Eye (tissue), 1 donor: ENCODE results near the gene TRIM66.

Experiments used
- DNase-seq: peaks from one replicate; pipeline ENCODE4 v3.0.0-alpha.2; 2015

The TRIM66 gene

DNA sequence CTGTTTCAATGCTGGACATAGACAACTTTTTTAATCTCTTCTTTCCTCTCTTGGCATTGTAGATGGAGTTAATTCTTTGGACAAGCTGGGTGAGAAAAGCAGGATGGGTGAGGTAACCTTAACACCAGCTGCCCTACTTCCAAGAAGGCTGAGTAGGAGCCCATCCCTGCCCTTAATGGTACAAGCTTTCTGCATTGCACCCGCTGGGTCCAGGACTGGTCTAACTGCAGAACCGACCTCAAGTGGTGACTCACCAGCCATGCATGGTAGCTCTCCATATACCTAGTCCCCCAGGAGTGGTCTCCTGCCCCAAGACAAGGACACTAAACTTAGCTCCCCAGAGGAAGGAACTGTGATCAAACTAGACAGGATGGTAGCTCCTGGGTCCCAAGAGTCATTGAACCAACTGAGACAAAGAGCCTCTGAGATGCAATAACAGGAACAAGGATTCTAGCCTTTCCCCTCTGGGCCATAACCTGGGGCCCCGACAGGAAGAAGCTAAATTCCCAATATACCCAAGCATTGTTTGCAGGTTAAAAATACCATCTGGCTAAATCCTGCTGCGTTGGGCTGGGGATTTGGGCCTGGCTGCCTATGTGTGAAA lies 32.3 kb upstream of the TRIM66 start:
- no peak for DNase-seq

DNA sequence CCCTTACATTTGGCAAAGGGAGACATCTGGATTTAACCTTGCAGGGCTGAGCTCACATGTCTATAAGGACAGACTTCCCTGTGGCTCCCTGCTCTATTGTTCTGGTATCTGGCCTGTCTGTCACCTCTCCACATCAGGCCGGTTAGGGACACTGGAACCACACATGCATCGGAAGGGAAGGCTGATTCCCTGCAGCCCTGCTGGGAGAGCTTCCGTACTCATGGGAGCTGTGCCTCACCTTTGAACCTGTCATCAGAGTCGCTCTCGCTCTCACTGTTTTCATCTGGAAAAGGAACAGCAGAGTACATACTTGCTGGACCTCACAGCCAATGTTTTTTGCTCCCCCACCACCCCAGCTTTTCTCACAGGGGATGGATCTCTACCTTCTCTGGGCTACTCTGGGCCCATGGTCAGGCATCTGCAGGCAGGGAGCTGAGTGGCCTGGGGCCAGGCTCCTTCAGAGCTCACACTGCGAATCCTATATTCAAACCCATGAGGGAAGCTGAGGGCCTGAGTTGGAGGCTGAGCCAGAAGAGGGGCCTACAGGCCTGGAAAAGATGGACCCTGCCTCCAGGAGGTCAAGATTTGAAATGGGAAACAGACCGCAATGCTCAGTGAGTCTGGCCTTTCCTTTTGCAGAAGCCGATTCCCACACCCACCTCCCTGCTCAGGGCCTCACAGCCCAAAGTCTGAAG lies 31.4 kb upstream of the TRIM66 start:
- DNase-seq: no peak

DNA sequence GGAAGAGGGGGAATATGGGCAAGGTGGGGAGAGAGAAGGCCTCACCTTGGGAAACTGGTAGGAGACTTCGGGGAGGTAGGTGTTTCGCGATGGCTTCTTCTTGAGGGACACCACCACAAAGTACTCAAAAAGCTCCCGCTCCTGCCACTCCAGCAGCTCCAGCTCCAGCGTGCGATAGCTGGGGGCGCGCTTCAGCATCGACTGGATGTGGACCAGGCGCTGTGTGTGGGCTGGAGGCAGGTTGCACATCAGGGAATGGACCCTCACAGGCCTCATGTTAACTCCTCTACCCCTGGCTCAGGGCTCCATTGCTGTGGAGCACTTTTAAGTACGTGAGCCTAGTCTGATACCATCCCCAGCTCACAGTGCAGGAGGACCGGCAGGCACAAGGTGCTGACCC lies 30.0 kb upstream of the TRIM66 start:
- DNase-seq: no peak

GRCh38 chr11:8711895-8712442 lies 29.5 kb upstream of the TRIM66 start:
- DNase-seq: no peak

GRCh38 chr11:8709777-8710176 lies 27.3 kb upstream of the TRIM66 start:
- DNase-seq: no peak

DNA sequence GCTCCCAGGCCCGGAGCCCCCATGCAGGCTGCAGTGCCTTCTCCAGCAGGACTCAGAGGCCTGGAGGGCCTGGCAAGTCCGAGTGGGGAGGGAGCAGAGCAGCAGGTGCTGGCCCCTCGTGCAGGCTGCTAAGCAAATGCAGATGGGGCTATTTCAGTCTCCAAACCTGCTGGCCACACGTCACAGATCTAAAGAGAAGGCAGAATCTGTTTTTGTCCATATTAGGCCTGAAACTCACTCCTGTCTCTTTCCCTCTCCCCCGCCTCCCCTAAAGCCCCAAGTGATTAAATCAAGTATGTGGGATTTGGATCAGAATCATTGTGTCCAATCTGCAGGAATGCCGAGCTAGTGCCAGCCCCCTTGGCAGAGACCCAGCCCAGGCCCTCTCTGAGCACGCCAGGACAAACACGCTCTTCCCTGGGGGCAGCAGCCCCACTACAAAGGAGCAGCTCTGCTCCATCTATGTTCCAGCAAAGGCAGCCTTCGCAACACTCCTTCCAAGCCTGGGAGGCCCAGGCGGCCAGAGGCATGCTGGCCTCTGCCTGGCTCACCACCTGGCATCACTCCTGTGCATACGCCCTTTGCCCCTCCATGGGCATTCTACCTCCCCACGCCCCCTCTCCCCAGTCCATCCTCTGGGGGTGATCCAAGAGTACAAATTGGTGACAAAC lies 26.7 kb upstream of the TRIM66 start:
- DNase-seq: peak; percentile 86

DNA sequence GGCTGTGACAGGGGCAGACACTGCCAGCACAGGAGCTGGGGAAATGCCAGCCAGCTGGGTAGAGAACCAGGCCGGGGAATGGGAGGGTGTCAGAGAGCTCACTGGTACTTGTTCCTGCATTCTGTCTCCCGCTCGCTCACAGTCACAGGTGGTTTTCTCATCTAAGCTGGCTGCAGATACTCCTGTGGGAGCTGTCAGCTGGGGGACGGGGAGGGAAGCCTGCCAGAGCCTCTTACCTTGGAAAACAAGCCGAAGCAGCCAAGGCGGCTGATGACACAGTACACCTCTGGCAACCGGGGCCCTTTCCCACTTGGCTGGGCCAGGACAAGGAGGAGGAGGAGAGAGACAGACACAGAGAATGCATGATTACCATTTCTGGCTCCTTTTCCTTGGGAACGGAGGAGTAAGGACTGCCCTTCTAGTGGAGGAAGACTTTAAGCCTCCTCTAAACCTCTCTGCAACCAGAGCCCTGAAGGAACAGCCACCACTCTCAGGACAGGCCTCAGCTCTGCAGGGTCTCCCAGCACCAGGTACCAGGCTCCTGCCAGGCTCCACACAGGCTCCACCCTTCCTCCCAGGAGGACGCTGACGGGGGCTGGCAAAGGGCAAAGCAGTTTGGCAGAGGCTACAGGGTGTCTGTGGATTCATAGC lies 25.2 kb upstream of the TRIM66 start:
- DNase-seq: no peak

GRCh38 chr11:8706673-8707432 lies 24.4 kb upstream of the TRIM66 start:
- no peak for DNase-seq

DNA sequence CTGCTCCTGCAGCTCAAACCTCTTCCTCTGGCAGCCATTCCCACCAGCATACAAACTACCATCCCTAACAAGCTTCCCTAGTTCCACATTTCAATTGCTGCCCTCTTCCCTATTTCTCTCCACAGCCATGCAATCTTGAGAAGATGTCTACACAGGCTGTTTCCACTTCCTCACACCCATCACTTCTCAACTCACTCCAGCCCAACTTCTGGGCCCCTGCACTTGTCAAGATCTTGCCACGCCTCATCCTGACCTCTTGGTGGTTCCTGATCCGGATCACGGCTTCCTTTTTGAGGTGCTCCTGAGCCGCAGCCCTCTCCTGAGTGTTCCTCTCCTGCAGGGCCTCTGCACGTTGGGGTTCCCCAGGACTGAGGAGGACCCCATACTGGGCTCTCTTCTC lies 22.7 kb upstream of the TRIM66 start:
- DNase-seq: no peak

DNA sequence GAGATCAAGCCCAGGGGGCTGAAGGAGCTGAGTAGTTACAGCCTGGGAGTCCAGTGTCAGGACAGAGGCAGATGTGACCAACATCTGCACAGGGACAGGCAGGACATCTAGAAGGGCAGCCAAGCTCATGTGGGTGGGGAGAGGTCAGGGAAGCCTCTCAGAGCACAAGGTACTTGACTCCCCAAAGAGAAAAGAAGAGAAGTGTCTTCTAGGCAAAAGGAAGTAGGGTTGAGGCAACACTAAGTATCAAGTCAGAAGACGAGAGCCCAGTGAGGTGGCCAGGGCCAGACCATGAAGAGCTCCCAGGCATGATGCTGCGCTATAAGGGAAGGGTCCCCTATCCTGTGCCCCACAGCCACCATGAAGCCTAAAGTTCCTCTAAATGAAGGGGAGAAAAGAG lies 21.7 kb upstream of the TRIM66 start:
- no peak for DNase-seq

DNA sequence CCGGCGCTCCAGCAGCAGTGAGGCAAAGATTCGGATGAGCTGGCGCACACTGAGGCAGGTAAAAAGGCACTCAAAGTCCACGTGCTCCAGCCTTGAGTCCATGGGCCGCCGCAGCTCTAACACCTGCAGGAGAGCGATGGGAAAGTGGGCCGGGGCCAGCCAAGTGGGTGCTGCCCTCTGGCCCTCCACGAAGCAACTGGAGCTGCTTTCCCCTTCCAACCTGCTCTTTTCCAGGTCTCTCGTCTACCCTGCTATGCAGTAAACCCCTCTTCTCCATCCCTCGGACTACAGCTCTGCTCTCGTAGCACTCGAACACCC lies 20.1 kb upstream of the TRIM66 start:
- DNase-seq: no peak

DNA sequence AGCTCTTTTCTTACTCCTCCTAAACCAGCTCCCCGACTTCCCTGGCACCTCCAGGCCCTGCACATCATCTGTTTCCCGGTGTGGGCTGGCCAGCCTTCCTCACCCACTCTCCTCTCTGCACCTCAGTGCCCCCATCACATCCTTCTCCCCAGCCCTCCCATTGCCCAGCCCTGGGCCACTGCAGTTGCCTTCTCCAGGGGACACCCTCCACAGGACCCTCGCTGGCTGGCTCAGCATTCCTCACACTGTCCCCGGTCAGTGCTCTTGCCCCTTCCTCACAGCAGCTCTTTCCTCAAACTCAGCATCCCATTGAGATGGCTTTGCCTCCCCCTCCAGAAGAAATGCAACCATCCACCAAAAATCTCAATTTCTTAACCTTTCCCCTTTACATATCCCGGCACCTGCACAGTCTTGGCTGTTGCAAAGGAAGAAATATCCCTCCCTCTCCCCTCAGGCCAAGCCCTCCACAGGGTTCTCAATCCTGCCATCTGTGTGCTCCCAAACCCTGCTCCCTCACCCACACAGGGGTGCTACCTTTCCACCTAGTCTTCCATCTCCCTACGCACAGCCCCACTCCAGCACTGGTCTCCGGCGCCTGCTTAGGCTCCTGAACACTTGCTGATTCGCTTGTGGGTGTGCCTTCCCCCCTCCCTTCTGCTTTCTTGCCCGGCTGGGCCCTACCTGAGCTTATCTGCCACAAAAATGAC lies 19.6 kb upstream of the TRIM66 start:
- DNase-seq: no peak

DNA sequence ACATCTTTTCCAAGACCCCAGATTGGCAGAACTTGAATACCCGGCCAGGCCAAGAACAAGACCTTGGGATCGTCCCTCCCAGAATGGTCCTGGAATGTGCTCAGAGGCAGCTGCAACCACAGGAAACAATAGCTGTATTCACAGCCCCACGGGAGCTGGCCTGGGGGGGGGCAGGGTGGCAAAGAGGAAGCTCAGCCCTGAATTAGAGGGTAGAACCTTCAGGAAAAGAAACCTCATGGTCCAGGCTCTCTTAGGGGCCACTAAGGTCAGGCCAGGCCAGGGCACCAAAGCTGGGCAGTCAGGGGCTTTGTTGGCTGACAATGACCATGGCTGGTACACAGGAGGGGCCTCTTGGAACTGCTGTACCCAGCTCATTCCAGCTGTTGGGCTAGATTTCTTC lies 17.4 kb upstream of the TRIM66 start:
- DNase-seq: no peak

DNA sequence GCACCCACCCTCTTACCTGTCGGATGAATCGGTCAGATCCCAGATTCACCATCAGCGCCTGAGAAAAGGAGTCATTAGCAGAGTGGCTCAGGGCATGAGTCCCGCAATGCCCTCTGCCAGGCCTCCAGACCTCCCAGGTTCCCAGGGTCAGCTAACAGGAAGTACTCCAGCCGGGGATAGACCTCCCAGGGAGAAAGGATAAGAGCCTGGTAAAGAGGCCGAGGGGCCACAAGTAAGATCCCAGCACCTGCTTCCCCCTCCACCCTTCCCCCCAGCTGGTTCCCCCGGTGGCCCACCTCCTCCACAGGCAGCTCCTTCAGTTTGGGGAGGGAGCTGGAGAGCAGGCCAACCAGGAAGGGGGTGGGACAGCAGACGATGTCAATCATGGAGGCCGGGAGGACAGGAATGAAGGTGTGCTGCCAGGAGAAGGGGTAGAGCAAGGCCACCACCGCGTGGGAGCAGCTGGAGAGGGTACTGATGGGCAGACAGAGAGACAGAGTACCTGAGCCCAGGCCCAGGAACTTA lies 16.5 kb upstream of the TRIM66 start:
- no peak for DNase-seq

- no peak for DNase-seq
Measured at GRCh38 chr11:8698379-8698851, 15.9 kb upstream of the TRIM66 start.

- DNase-seq: no peak
Measured at GRCh38 chr11:8697054-8697453, 14.6 kb upstream of the TRIM66 start.

DNA sequence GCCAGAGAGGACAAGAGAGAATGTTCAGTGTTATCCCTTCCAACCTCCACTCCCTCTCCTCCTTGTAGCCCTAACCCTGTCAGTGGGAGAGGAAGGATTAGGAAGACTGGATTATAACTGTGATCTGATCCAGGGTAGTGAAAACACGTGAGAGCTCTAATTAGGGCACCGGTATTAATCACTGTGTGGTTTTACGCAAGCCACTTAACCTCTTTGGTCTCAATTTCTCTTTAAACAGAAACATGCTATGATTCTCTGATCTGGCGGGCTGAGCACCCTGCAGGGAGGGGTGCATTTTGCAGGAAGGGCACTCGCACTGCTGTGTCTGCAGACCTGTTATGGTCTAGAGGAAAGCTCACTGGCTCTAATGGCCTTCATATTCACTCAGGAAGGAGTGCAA lies 11.7 kb upstream of the TRIM66 start:
- DNase-seq: no peak

DNA sequence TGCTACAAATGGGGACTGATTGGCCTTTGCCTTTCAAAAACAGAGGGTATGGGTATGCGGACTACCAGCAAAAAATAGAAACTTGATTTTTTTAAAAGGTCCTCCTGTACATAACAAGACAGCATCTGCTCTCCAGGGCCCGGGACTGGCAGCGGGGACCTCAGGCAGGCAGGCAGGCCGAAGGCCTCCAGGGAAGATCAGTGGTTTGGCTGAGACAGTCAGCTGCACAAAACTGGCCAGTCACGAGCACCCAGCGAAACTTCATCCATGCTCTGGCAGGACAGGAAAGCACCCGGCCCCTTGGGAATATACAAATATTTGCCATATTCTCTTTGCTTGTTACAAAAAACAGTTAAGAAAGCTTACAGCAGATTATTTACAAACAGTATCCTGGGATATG lies 11.1 kb upstream of the TRIM66 start:
- DNase-seq: no peak

DNA sequence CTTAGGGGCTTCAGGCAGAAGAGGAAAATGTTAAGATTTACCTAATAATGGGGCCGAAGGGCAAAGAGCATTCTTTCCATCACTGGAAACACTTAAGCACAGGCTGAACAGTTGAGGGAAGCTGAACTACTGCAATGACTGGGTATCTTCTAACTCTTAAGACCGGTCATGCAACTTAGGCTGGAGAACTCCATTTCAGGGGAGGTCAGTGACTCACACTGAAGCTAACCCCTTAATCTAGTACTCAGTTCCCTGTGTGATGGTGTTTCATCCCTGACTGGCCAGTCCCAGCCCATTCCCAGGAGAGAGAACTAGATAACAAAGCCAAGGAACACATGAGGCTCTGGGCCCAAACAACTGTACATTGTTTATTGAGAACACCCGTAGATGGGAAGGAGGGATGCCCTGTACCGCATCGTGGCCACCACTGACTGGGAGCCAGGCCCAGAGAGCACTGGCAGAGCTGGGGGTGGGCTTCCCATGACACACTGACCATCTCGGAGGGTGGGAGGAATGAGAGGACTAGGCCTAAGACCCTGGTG lies 10.6 kb upstream of the TRIM66 start:
- DNase-seq: no peak

DNA sequence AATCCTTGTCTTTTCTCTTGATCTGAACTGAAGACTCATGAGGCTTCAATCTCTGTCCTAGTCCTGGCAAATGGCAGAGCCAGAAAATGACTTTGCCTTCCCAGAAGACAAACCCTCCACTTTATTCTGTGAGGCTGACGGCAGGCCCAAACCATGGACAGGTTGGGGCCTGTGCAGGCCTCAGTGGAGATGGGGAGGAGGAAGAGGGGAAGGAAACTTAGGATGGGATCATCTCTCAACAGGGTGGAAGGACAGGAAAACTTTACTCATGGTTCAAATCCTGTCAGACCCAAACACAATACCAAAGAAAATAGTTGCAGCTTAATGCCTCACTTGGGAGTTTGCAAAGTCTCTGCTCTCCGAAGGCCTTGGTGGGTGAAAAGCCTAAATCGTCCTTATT lies 10.0 kb upstream of the TRIM66 start:
- no peak for DNase-seq

DNA sequence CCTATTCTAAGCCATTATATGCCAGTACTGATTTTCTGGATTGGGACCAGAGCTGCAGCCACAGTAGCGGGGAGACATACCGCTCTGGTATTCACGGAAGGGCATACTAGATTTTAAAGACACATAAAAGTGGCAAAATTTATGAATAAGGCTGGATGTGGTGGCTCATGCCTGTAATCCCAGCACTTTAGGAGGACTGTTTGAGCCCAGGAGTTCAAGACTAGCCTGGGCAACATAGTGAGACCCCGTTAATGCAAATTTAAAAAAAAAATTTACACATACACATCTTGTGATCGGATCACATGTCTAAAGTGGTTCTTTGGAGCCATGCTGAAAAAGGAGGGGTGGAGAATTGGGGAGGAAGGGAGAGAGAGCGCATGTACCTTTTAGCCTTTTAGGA lies 9.1 kb upstream of the TRIM66 start:
- no peak for DNase-seq
